Left lung (tissue), 10 donors: ENCODE measurements around the gene AMIGO2. TPM values are rescaled to one million over a fixed set of nuclear protein-coding genes. Genes with fewer than 3 reads are reported as not detected.

ENCODE experiments used
- ATAC-seq: fragments of 200-7000 bp; cut with Tn5 transposase; one replicate; pipeline ENCODE4 v1.9.1; 2020; ENCODE audit warnings: moderate library complexity
- DNase-seq, 4 donors: peaks; one replicate each; pipeline ENCODE4 v3.0.0-alpha.2; 2013 to 2020
- H3K27ac ChIP-seq, 2 donors: fragments of 200-600 bp; sonication (generic) in 1 of 2; one replicate each; pipeline versions ENCODE4 v1.5.0 to v1.8.0; 2020 to 2021
- H3K27me3 ChIP-seq, 2 donors: fragments of 200-600 bp; sonication (generic) in 1 of 2; one replicate each; pipeline versions ENCODE4 v1.5.0 to v1.8.0; 2020 to 2021
- H3K36me3 ChIP-seq, 2 donors: fragments of 200-600 bp; sonication (generic) in 1 of 2; one replicate each; pipeline versions ENCODE4 v1.5.0 to v1.8.0; 2020 to 2021
- H3K4me1 ChIP-seq, 2 donors: fragments of 200-600 bp; one replicate each; pipeline ENCODE4 v1.8.0; 2021
- H3K4me3 ChIP-seq, 2 donors: fragments of 200-600 bp; sonication (generic) in 1 of 2; one replicate each; pipeline versions ENCODE4 v1.5.0 to v1.8.0; 2020 to 2021; ENCODE audit warnings: mild to moderate bottlenecking in 1 of 2
- H3K9me3 ChIP-seq, 2 donors: fragments of 200-600 bp; sonication (generic) in 1 of 2; one replicate each; pipeline versions ENCODE4 v1.5.0 to v1.8.0; 2020 to 2021
- CTCF ChIP-seq, 2 donors: fragments of 200-600 bp; sonication (generic) in 1 of 2; IDR thresholded peaks; one replicate each; pipeline versions ENCODE4 v1.5.0 to v1.8.0; 2021; ENCODE audit warnings: antibody characterized with exemption in 2 of 2
- intact Hi-C, 2 donors: fragments of 100-400 bp; cut with DNase I; formaldehyde crosslinking; loops; one replicate each; pipeline versions ENCODE4 v1.11.2 to v1.14.2; 2022
- polyA plus RNA-seq, 6 donors: library from polyadenylated mRNA; unstranded; fragments of 120-200 nt; gene quantifications; one replicate each; pipeline ENCODE4 v1.2.1, GENCODE V29; 2013; ENCODE audit not compliant: insufficient read length in 6 of 6
- total RNA-seq, 2 donors: library from RNA; stranded (reverse); fragmentation: NEBNext Ultra II Directional; extraction: Animal tissue kit (Norgen Biotek cat#: 25700); gene quantifications; one replicate each; pipeline ENCODE4 v1.2.1, GENCODE V29; 2021
- donor health status: DM: no; HTN: yes; CAD: no.
- donor health status: DM: no; HTN: no; CAD: no.

AMIGO2 gene
- total and polyA plus RNA-seq, 8 donors, result 2.4 to 17.6 (median 3.1) TPM

- no peaks in the 10 kb centered on the region for H3K9me3 ChIP-seq
- DNase-seq (no peak), ATAC-seq (no peak)
- intact Hi-C loops, result no loop called here
- H3K4me3 ChIP-seq, result no peak overlapping the region
- H3K27me3 ChIP-seq, result no peaks in the 10 kb centered on the region
- H3K27ac ChIP-seq, result no peak overlapping the region
- H3K4me1 ChIP-seq, result peaks cover 2 to 17% of the 10 kb centered on the region in 2 donors
- H3K36me3 ChIP-seq, result no peaks in the 10 kb centered on the region
- no peak for TF ChIP-seq CTCF (IDR thresholded peaks at IDR 0.05)
Measured at GRCh38 chr12:47091009-47091408, 11.2 kb upstream of the AMIGO2 start.

DNA sequence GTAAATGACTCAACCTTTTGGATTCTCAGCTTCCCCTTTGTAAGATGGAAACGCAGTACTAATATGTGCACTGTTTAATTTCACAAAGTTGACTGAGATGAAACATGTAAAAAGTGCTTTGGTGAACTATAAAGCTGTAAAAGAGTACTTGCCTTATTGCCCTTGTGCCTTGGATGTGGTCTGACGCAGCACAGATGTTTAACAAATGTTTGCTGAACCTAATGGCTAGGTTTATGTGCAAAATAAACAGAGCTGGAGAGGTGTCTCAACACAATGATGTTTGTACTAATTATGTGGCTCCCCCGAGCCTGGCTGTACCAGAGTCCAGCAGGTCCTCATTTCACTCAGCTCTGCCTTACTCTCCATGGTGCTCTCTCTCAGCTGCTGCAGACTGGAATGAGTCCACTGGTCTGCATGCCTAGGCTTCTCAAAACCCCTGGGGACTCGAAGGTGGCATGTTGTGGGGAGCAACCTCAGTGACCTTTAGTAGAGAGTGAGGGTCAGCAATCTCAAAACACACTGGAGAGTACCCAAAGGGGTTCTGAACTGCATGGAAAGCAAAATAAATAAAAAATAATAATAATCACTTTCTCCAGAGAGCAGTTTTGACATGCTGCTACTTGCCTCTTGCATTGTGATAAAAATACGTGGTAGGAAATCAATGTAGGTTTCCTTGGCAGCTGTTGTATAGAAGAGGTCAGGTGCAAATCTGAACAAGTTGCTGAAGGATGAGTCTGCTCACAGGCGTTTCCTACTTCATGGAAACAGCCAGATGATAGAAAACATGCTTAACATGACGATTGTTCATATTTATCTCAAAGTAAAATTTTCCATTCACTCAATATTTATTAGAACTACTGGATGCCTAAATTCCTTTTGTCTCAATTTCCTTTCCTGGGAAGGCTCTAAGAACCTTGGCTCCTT is 8.5 kb upstream of the AMIGO2 start:
- peak; percentile 33 for ATAC-seq
- no peak overlapping the region for H3K27ac ChIP-seq
- DNase-seq, result no peak
- H3K9me3 ChIP-seq, result no peaks in the 10 kb centered on the region
- no peaks in the 10 kb centered on the region for H3K27me3 ChIP-seq
- intact Hi-C loops, result no loop called here
- no peaks in the 10 kb centered on the region for H3K36me3 ChIP-seq
- TF ChIP-seq CTCF (IDR thresholded peaks at IDR 0.05), result no peak
- peaks cover 0 to 39% of the 10 kb centered on the region in 2 donors for H3K4me1 ChIP-seq
- H3K4me3 ChIP-seq, result no peak overlapping the region

DNA sequence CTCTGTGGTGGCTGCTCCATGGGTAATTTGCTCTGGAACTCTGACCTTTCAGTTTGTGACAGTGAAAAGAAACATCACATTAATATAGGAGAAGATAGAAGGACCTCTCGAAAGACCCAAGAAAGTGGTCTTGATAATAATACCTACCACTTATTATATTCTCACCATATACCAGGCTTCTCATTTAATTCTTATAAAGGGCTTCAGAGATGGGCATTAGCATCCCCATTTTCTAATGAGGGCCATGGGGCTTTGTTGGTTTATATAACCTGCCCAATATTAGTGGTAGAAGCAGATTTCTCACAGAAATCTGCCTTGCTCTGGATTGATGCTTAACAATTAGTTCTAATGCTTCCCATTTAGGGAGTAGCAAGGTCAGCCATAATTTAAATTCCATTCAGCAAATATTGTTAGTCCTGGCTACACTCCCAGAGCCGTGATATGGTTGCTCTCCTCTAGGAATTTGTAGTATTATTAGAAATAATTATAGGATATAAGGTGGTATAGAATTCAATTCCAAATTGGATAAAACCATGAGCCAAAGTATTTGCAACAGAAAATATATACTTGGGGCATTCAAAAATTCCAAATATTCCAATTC is 7.4 kb upstream of the AMIGO2 start:
- intact Hi-C loops, result no loop called here
- Histone ChIP-seq H3K9me3 (no peaks in the 10 kb centered on the region), H3K4me3 (no peak overlapping the region), H3K36me3 (no peaks in the 10 kb centered on the region), H3K27ac (no peak overlapping the region), H3K27me3 (no peaks in the 10 kb centered on the region), H3K4me1 (peaks cover 0 to 50% of the 10 kb centered on the region in 2 donors)
- ATAC-seq (no peak), DNase-seq (no peak)
- TF ChIP-seq CTCF (IDR thresholded peaks at IDR 0.05), result no peak

- Histone ChIP-seq H3K4me1 (peaks cover 5 to 64% of the 10 kb centered on the region in 2 donors), H3K27ac (peak overlapping the region in 1 of 2 donors; percentile 53), H3K36me3 (no peaks in the 10 kb centered on the region), H3K27me3 (no peaks in the 10 kb centered on the region), H3K4me3 (no peak overlapping the region), H3K9me3 (no peaks in the 10 kb centered on the region)
- peak; percentile 51 for ATAC-seq
- DNase-seq, result no peak
- no peak for TF ChIP-seq CTCF (IDR thresholded peaks at IDR 0.05)
- intact Hi-C loops, result no loop called here
Measured at GRCh38 chr12:47085815-47086252, 6.1 kb upstream of the AMIGO2 start.

GRCh38 chr12:47084172-47084571 is 4.4 kb upstream of the AMIGO2 start:
- intact Hi-C loops, result no loop called here
- no peak for ATAC-seq
- no peak overlapping the region for H3K4me3 ChIP-seq
- peak overlapping the region in 1 of 2 donors; percentile 53 for H3K27ac ChIP-seq
- H3K27me3 ChIP-seq, result peaks cover 0 to 3% of the 10 kb centered on the region in 2 donors
- no peaks in the 10 kb centered on the region for H3K36me3 ChIP-seq
- H3K9me3 ChIP-seq, result no peaks in the 10 kb centered on the region
- DNase-seq, result no peak
- TF ChIP-seq CTCF (IDR thresholded peaks at IDR 0.05), result no peak
- peaks cover 5 to 68% of the 10 kb centered on the region in 2 donors for H3K4me1 ChIP-seq
